Fibroblast of mammary gland (primary cell): ENCODE data around the gene CACNG4.

Source experiments
- DNase-seq: peaks from one replicate; pipeline ENCODE4 v3.0.0-alpha.2; 2010; ENCODE audit warnings: low read depth
- H3K4me3 ChIP-seq: 2 replicates; pipeline ENCODE4 v1.5.1; 2011; ENCODE audit warnings: low read depth, mild to moderate bottlenecking, low read length, moderate library complexity; ENCODE audit not compliant: control insufficient read depth
- TF ChIP-seq, protein P1 (sequence below): conservative IDR thresholded peaks from 2 replicates; pipeline ENCODE4 v1.5.1; 2011; ENCODE audit warnings: low read depth, low read length, inconsistent platforms; ENCODE audit not compliant: control insufficient read depth, insufficient read depth

The CACNG4 gene

DNA sequence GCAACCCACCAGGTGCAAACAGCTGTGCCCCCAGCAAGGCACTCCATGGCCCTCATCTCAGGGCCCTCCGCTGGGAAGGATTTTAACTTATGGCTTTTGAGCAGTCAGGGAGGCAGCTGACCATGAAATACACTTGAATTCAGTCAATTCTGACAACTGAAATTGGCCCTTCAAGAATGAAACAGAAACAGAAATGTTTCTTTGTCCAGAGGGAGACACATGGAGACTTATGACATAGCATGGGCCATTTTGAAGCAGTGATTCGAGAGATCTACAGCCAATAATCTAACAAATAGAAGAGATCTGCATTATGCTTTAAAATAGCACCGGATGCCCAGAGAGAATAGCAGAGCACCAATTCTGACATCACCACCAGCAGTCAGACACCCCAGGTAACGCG, 87.3 kb downstream of the CACNG4 start:
- H3K4me3 ChIP-seq: no peak overlapping the region
- DNase-seq: no peak
- TF ChIP-seq, protein P1, sequence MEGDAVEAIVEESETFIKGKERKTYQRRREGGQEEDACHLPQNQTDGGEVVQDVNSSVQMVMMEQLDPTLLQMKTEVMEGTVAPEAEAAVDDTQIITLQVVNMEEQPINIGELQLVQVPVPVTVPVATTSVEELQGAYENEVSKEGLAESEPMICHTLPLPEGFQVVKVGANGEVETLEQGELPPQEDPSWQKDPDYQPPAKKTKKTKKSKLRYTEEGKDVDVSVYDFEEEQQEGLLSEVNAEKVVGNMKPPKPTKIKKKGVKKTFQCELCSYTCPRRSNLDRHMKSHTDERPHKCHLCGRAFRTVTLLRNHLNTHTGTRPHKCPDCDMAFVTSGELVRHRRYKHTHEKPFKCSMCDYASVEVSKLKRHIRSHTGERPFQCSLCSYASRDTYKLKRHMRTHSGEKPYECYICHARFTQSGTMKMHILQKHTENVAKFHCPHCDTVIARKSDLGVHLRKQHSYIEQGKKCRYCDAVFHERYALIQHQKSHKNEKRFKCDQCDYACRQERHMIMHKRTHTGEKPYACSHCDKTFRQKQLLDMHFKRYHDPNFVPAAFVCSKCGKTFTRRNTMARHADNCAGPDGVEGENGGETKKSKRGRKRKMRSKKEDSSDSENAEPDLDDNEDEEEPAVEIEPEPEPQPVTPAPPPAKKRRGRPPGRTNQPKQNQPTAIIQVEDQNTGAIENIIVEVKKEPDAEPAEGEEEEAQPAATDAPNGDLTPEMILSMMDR: no peak

DNA sequence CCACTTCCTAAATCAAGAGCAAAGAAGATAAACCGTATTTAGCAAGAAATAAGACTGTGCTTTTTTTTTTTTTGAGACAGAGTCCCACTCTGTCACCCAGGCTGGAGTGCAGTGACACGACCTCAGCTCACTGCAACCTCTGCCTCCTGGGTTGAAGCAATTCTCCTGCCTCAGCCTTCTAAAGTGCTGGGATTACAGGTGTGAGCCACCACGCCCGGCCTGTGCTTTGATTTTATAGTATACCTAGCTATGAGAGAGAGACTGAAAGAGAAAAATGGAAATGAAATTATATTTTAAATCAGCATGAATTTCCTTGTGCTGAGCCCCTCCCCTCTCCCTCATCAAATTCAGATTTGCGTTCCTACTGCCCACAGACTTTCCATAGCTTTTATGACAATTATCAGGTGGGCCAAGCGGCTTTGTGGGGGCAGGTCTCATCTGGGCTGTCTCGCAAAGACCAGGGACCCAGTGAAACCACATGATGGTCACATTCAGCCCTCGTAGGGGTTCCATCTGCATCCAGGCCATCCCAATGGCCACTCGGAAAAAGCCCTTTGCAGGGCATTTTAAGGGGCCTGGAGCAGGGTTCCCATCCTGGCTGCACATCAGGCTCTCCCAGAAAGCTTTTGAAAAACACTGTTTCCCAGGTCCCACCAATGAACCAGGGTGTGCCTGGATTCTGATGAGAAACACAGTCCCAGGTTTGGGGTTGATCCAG, 88.4 kb downstream of the CACNG4 start:
- no peak for DNase-seq
- H3K4me3 ChIP-seq: no peak overlapping the region
- TF ChIP-seq, protein P1: no peak

DNA sequence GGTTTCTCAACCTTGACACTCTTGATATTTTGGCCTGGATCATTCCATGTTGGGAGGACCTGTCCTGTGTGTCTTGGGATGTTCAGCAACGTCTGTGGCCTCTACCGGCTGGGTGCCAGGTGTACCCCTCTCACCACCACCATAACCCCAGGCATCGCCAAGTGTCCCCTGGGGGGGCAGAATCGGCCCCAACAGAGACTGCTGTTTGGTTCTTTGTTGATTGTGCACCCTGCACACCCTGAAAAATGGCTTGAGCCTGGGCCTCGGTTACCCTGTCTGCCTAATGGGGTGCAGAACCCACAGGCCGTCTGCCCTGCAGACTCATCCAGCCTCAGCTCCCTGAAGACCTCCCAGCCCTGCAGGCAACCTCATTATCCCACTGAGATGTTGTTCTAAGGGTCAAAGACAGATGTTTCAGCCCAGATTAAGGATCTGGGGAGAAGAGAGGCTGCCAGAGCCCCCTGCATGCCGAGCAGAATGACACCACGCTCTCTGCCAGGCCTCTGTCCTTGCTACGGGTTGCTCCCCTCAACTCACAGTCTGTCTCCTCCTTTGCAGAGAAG, 89.0 kb downstream of the CACNG4 start:
- no peak for DNase-seq
- TF ChIP-seq, protein P1: no peak
- no peak overlapping the region for H3K4me3 ChIP-seq

DNA sequence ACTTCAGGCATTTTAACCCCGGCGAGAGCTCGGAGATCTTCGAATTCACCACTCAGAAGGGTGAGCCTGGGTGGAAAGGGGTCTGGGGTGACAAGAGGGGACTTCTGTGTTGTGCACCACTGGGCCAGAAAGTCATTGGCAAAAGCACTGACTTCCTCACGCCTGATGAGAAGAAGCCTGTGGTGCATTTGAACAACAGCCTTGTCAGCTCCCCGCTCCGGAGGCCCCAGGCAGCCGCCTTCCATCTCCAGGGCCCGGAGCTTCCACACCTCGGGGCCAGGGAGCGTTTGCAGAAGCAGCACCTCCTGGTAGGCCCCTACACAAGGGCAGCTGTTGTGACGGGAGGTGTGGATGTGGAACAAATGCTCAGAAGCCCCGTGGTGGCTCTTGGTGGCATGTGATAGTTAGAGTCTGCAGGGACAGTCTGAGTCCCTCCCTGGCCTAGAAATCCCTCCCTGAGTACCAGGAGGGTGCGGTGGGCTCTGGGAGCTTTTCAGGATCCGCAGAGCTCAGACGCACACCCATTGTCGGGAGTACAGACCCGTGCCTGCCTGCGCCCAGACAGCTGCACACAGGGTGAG, 89.6 kb downstream of the CACNG4 start:
- H3K4me3 ChIP-seq: no peak overlapping the region
- DNase-seq: no peak
- TF ChIP-seq, protein P1: no peak

DNA sequence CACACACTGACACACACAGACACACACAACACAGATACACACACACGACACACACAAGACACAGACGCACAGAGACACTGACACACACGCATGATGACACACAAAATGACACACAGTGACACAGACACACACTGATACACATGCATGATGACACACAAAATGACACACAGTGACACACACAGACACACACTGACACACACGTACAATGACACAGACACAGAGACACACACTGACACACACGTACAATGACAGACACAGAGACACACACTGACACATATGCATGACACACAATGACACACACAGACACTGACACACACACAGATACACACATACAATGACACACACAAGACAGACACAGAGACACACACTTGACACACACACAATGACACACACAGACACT, 90.1 kb downstream of the CACNG4 start:
- H3K4me3 ChIP-seq: no peak overlapping the region
- TF ChIP-seq, protein P1: no peak
- DNase-seq: no peak

DNA sequence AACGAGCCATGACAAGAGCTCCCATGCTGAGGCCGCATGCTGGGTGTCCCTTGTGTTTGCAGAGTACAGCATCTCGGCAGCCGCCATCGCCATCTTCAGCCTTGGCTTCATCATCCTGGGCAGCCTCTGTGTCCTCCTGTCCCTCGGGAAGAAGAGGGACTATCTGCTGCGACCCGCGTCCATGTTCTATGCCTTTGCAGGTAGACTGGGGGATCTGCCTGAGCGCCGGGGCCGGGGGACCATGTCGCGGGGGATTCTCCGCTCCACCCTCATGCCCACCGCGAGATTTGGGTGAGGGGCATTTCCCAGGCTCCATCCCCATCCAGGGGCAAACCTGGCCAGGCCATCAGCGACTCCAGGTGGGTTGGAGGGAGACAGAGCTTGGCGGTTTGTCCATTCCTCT, 90.5 kb downstream of the CACNG4 start:
- DNase-seq: no peak
- TF ChIP-seq, protein P1: no peak
- H3K4me3 ChIP-seq: no peak overlapping the region
